Measurements from ENCODE around the gene PRDM16.

DNA sequence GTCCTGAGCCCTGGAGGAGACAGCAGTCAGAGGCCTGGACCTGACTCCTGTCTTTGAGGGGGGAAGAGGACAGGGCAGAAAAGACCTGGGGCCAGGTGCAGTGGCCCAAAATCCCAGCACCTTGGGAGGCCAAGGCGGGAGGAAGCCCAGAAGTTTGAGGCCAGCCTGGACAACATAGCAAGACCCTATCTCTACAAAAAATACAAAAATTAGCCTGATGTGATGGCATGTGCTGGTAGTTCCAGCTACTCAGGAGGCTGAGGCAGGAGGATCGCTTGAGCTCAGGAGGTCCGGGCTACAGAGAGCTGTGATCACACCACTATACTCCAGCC, 280.9 kb downstream of the PRDM16 start:
- TF ChIP-seq EP300 (IDR thresholded peaks at IDR 0.05) (no peak), POLR2A (IDR thresholded peaks at IDR 0.05) (no peak), POLR2AphosphoS5 (IDR thresholded peaks at IDR 0.05) (no peak)
- TF ChIP-seq, protein P1, sequence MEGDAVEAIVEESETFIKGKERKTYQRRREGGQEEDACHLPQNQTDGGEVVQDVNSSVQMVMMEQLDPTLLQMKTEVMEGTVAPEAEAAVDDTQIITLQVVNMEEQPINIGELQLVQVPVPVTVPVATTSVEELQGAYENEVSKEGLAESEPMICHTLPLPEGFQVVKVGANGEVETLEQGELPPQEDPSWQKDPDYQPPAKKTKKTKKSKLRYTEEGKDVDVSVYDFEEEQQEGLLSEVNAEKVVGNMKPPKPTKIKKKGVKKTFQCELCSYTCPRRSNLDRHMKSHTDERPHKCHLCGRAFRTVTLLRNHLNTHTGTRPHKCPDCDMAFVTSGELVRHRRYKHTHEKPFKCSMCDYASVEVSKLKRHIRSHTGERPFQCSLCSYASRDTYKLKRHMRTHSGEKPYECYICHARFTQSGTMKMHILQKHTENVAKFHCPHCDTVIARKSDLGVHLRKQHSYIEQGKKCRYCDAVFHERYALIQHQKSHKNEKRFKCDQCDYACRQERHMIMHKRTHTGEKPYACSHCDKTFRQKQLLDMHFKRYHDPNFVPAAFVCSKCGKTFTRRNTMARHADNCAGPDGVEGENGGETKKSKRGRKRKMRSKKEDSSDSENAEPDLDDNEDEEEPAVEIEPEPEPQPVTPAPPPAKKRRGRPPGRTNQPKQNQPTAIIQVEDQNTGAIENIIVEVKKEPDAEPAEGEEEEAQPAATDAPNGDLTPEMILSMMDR (IDR thresholded peaks at IDR 0.05) = no peak
